Measurements from ENCODE around the gene MT1F. TPM values are rescaled to one million over a fixed set of nuclear protein-coding genes. Genes with fewer than 3 reads are reported as not detected.
A peak's percentile ranks its signal among the peaks of the same experiment; 100 is the strongest.

The MT1F gene
- total and polyA plus RNA-seq, 2 of the 4 experiments (the other 2 are of a cell fraction), result 0.56 TPM; not detected in 1

DNA sequence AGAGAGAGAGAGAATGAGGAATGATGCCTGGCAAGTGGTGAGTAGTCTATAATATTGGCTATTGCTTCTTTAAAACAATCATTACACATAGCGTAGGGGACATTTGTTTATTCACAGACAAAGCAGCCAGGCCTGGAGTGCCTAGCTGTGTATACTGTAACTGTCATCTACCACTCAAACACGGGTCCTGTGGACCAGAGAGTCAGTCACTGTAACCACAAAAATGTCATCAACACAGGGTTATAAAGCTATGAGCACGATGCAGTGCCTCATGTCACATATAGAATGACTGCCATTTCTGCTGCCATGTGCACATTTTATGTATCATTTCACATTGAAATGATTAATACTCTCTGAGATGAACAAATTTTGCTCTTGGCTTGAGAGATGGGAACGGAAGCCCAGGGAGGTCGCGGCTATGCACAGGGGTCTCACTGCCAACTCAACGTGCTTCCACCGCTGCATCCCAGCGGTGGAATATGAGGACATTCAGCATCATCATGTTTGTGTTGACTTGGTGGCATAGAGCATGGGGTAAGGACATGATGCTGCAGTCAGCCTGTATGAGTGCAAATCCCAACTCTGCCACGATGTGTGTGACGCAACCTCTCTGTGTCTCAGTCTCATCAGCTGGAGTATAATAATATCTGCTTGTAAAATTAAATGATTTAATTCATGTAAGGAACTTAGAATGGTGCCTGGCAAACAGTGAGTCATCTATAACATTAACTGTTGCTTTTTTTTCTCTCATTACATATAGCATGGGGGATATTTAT lies 15.2 kb downstream of the MT1F start:
- no peak overlapping the region for H3K14ac ChIP-seq (replicated peaks; ENCODE audit: low read depth, low read length)
- no peak overlapping the region for H2AK9ac ChIP-seq (replicated peaks; ENCODE audit: low read depth, low read length, poor library complexity)
- H2BK5ac ChIP-seq (ENCODE audit: low read depth, low read length, poor library complexity, severe bottlenecking), result no peak overlapping the region
- no peak overlapping the region for H3K4me3 ChIP-seq (ENCODE audit: insufficient read depth, low read depth, low read length)
- H2BK15ac ChIP-seq (ENCODE audit: low read depth, low read length), result no peak overlapping the region
- dilution Hi-C loops (cut with HindIII; ENCODE audit: low sequenced_read_pairs, unreplicated experiment) (no loop called here), in situ Hi-C loops (cut with MboI; ENCODE audit: low sequenced_read_pairs) (no loop called here), intact Hi-C loops (cut with micrococcal nuclease) (no loop called here)
- H3K79me1 ChIP-seq (ENCODE audit: low read depth in 1 of 2, low read length in 2 of 2), result no peaks in the 10 kb centered on the region
- no TSS peak for BruUV-seq (replicated peaks)
- no peak overlapping the region for H3K9ac ChIP-seq (ENCODE audit: low read depth, low read length)
- H3K4me1 ChIP-seq (ENCODE audit: control insufficient read depth, insufficient read depth, low read length), result peaks cover 13% of the 10 kb centered on the region
- H3K27me3 ChIP-seq (ENCODE audit: control insufficient read depth, insufficient read depth, low read length), result peaks cover 50% of the 10 kb centered on the region
- no peaks in the 10 kb centered on the region for H3K9me3 ChIP-seq (ENCODE audit: control insufficient read depth, insufficient read depth, low read length)
- peak; percentile 68 for ATAC-seq (ENCODE audit: low read depth)
- peak overlapping the region; percentile 4; the same call in 1 of the 2 replicates for H2BK120ac ChIP-seq (ENCODE audit: low read depth, low read length)
- no peak overlapping the region for H4K5ac ChIP-seq (ENCODE audit: low read depth, low read length)
- H3K56ac ChIP-seq (ENCODE audit: extremely low read depth, insufficient read depth, low read length), result 0 out of 2 replicates have a peak overlapping the region, but pooled peaks have one; percentile 8
- H4K20me1 ChIP-seq (ENCODE audit: insufficient read depth, low read length), result peaks cover 4% of the 10 kb centered on the region; the same call in 1 of the 2 replicates
- CTCF ChIA-PET, result interaction anchor here (0.6 to 2.7 kb wide), 6 partner anchors 8 to 116 kb away, joined by 3 to 10 read pairs (median 4); partner anchors contain the start of gene MT1X
- peak; percentile 56 for DNase-seq
- peak overlapping the region; percentile 35 for H3K4me2 ChIP-seq (ENCODE audit: low read depth, low read length)
- H3K23ac ChIP-seq (ENCODE audit: low read depth, low read length), result peak overlapping the region; percentile 18; the same call in 1 of the 2 replicates
- no peak overlapping the region for H2BK20ac ChIP-seq (ENCODE audit: low read depth, low read length)
- H3K18ac ChIP-seq (ENCODE audit: low read depth, low read length), result no peak overlapping the region
- POLR2A ChIA-PET (ENCODE audit: unreplicated experiment), result no interaction called here
- no peak overlapping the region for H4K91ac ChIP-seq (ENCODE audit: insufficient read depth, low read depth, low read length)
- WGBS, 2 experiments (ENCODE audit: extremely low coverage in 2 of 2, insufficient read length in 1 of 2), result 0% methylated on average over 2 of the region's 11 CpGs; no CpG with 5 or more reads in 1 of the 2 experiments
- no peak overlapping the region for H3K27ac ChIP-seq (ENCODE audit: insufficient read depth, low read length)
- H3K9me1 ChIP-seq (ENCODE audit: insufficient read depth, low read length), result peaks cover 5% of the 10 kb centered on the region
- peak overlapping the region; percentile 76 for H2AFZ ChIP-seq (replicated peaks; ENCODE audit: low read length, poor library complexity)
- H2AK5ac ChIP-seq (ENCODE audit: low read depth, low read length), result no peak overlapping the region
- peak overlapping the region; percentile 7; the same call in 1 of the 2 replicates for H3K4ac ChIP-seq (ENCODE audit: low read depth, low read length)
- peak; percentile 22; the same call in 1 of the 2 replicates for TF ChIP-seq MAFK (IDR thresholded peaks at IDR 0.05; ENCODE audit: low read depth, low read length)
- TF ChIP-seq CEBPB (IDR thresholded peaks at IDR 0.05; ENCODE audit: low read depth, low read length), result peak; percentile 94
- TF ChIP-seq CTCF (conservative IDR thresholded peaks at IDR 0.05; ENCODE audit: low read depth, low read length), result no peak
- no peak for TF ChIP-seq RAD21 (IDR thresholded peaks at IDR 0.05; ENCODE audit: low read length)
- no peak for TF ChIP-seq FOS (IDR thresholded peaks at IDR 0.05; ENCODE audit: low read depth, low read length)
- TF ChIP-seq MAZ (IDR thresholded peaks at IDR 0.05; ENCODE audit: borderline replicate concordance, low read depth, low read length), result no peak
- H4K8ac ChIP-seq (ENCODE audit: low read depth in 2 of 2, low read length in 2 of 2), result no peak overlapping the region
- H3K36me3 ChIP-seq (ENCODE audit: control insufficient read depth, insufficient read depth, low read length), result no peaks in the 10 kb centered on the region
